IMR-90 (cell line): ENCODE data around the gene CDK6. TPM values are rescaled to one million over a fixed set of nuclear protein-coding genes. Genes with fewer than 3 reads are reported as not detected.
A peak's percentile ranks its signal among the peaks of the same experiment; 100 is the strongest.

Experiments used
- ATAC-seq: fragments of 200-7000 bp; cut with Tn5 transposase; 2 replicates; pipeline ENCODE4 v1.9.1; 2020; ENCODE audit warnings: low read depth, mild to moderate bottlenecking, moderate library complexity
- BruUV-seq: library from RNA; stranded (reverse); fragments of 400-500 nt; replicated peaks from 2 replicates; lab custom pipeline; 2021; lab: Mats Ljungman, UMichigan
- CTCF ChIA-PET: fragments of 300-600 bp; formaldehyde crosslinking; extraction: SDS; loops from one replicate; lab custom pipeline; 2021; ENCODE audit warnings: antibody characterized with exemption; lab: Yijun Ruan, JAX
- POLR2A ChIA-PET: fragments of 300-600 bp; sonication (Branson Sonifier 250); formaldehyde crosslinking; loops from one replicate; lab custom pipeline; 2022; ENCODE audit warnings: antibody characterized with exemption; ENCODE audit not compliant: unreplicated experiment; lab: Charles Lee
- DNase-seq: peaks from one replicate; pipeline ENCODE4 v3.0.0; 2013
- H2AFZ ChIP-seq: replicated peaks from 2 replicates; pipeline ENCODE3; 2013; ENCODE audit warnings: low read length, mild to moderate bottlenecking; ENCODE audit not compliant: poor library complexity
- H2AK5ac ChIP-seq: 2 replicates; pipeline ENCODE4 v1.6.1; 2013; ENCODE audit warnings: low read depth, low read length, inconsistent platforms
- H2AK9ac ChIP-seq: replicated peaks from 2 replicates; pipeline ENCODE3; 2013; ENCODE audit warnings: mild to moderate bottlenecking, low read depth, low read length, moderate library complexity; ENCODE audit not compliant: poor library complexity
- H2BK120ac ChIP-seq: 2 replicates; pipeline ENCODE4 v1.6.1; 2013; ENCODE audit warnings: low read depth, low read length, inconsistent platforms
- H2BK15ac ChIP-seq: 3 replicates; pipeline ENCODE4 v1.6.1; 2013; ENCODE audit warnings: low read depth, low read length, inconsistent platforms
- H2BK20ac ChIP-seq: 2 replicates; pipeline ENCODE4 v1.6.1; 2013; ENCODE audit warnings: low read depth, mild to moderate bottlenecking, inconsistent platforms, low read length, moderate library complexity
- H2BK5ac ChIP-seq: 2 replicates; pipeline ENCODE4 v1.6.1; 2013; ENCODE audit warnings: mild to moderate bottlenecking, low read depth, low read length, inconsistent platforms; ENCODE audit not compliant: poor library complexity, severe bottlenecking
- H3K14ac ChIP-seq: replicated peaks from 2 replicates; pipeline ENCODE4 v1.6.1; 2013; ENCODE audit warnings: low read depth, low read length, inconsistent platforms
- H3K18ac ChIP-seq: 2 replicates; pipeline ENCODE4 v1.6.1; 2013; ENCODE audit warnings: low read depth, low read length, control low read depth
- H3K23ac ChIP-seq: 2 replicates; pipeline ENCODE4 v1.6.1; 2013; ENCODE audit warnings: low read depth, low read length, inconsistent platforms
- H3K27ac ChIP-seq: 2 replicates; pipeline ENCODE4 v1.5.1; 2013; ENCODE audit warnings: mild to moderate bottlenecking, control low read depth, low read length; ENCODE audit not compliant: insufficient read depth
- H3K27me3 ChIP-seq: 2 replicates; pipeline ENCODE4 v1.6.1; 2013; ENCODE audit warnings: low read length; ENCODE audit not compliant: control insufficient read depth, insufficient read depth
- H3K36me3 ChIP-seq: 2 replicates; pipeline ENCODE4 v1.6.1; 2013; ENCODE audit warnings: low read length, mixed read lengths; ENCODE audit not compliant: control insufficient read depth, insufficient read depth
- H3K4ac ChIP-seq: 2 replicates; pipeline ENCODE4 v1.6.1; 2013; ENCODE audit warnings: low read depth, low read length, inconsistent platforms
- H3K4me1 ChIP-seq: 2 replicates; pipeline ENCODE4 v1.6.1; 2013; ENCODE audit warnings: low read length, mixed read lengths; ENCODE audit not compliant: control insufficient read depth, insufficient read depth
- H3K4me2 ChIP-seq: 2 replicates; pipeline ENCODE4 v1.6.1; 2013; ENCODE audit warnings: low read depth, mild to moderate bottlenecking, control low read depth, low read length, moderate library complexity
- H3K4me3 ChIP-seq: 2 replicates; pipeline ENCODE4 v1.5.1; 2013; ENCODE audit warnings: low read depth, mild to moderate bottlenecking, control low read depth, low read length, moderate library complexity; ENCODE audit not compliant: insufficient read depth
- H3K56ac ChIP-seq: 2 replicates; pipeline ENCODE4 v1.6.1; 2013; ENCODE audit warnings: low read length, inconsistent platforms; ENCODE audit not compliant: insufficient read depth; ENCODE audit errors: extremely low read depth
- H3K79me1 ChIP-seq, 2 experiments: 2 replicates each; pipeline ENCODE4 v1.6.1; 2013; ENCODE audit warnings: low read length in 2 of 2, inconsistent platforms in 1 of 2, low read depth in 1 of 2
- H3K9ac ChIP-seq: 2 replicates; pipeline ENCODE4 v1.6.1; 2013; ENCODE audit warnings: low read depth, low read length, control low read depth
- H3K9me1 ChIP-seq: 2 replicates; pipeline ENCODE4 v1.6.1; 2013; ENCODE audit warnings: low read length, inconsistent platforms; ENCODE audit not compliant: insufficient read depth
- H3K9me3 ChIP-seq: 2 replicates; pipeline ENCODE4 v1.6.1; 2013; ENCODE audit warnings: low read length; ENCODE audit not compliant: control insufficient read depth, insufficient read depth
- H4K20me1 ChIP-seq: 2 replicates; pipeline ENCODE4 v1.6.1; 2013; ENCODE audit warnings: low read length, inconsistent platforms; ENCODE audit not compliant: insufficient read depth
- H4K5ac ChIP-seq: 2 replicates; pipeline ENCODE4 v1.6.1; 2013; ENCODE audit warnings: mild to moderate bottlenecking, low read depth, low read length, control low read depth
- H4K8ac ChIP-seq, 2 experiments: 2 replicates each; pipeline ENCODE4 v1.6.1; 2013; ENCODE audit warnings: low read depth in 2 of 2, low read length in 2 of 2, control low read depth in 1 of 2, inconsistent platforms in 1 of 2
- H4K91ac ChIP-seq: 2 replicates; pipeline ENCODE4 v1.6.1; 2013; ENCODE audit warnings: low read depth, low read length, inconsistent platforms; ENCODE audit not compliant: insufficient read depth
- FOS ChIP-seq: fragments of 150-350 bp; IDR thresholded peaks from 2 replicates; pipeline ENCODE4 v1.6.1; 2016; ENCODE audit warnings: low read depth, low read length
- MAFK ChIP-seq: IDR thresholded peaks from 2 replicates; pipeline ENCODE4 v1.6.1; 2012; ENCODE audit warnings: low read depth, low read length, improper control_type of control experiment
- NFE2L2 ChIP-seq: fragments of 150-350 bp; IDR thresholded peaks from 2 replicates; pipeline ENCODE4 v1.6.1; 2016; ENCODE audit warnings: low read depth, mild to moderate bottlenecking, low read length
- RFX5 ChIP-seq: IDR thresholded peaks from 2 replicates; pipeline ENCODE4 v1.8.0; 2012; ENCODE audit warnings: low read depth, mild to moderate bottlenecking, low read length, moderate library complexity
- WGBS, 2 experiments: methylation state at CpG; one replicate each; pipeline versions ENCODE4 v1.1.5 to v1.1.7; 2013; ENCODE audit warnings: missing lambda C conversion rate in 2 of 2; ENCODE audit not compliant: insufficient read length in 1 of 2; ENCODE audit errors: extremely low coverage in 2 of 2; 5-methylcytosine and 5-hydroxymethylcytosine counted together
- dilution Hi-C: fragments of 300-500 bp; cut with HindIII; formaldehyde crosslinking; loops from one replicate; pipeline ENCODE4 v1.14.3; 2018; ENCODE audit warnings: low sequenced_read_pairs; ENCODE audit not compliant: unreplicated experiment
- in situ Hi-C: fragments of 300-500 bp; cut with MboI; formaldehyde crosslinking; loops from 3 replicates; pipeline ENCODE4 v1.14.3; 2019; ENCODE audit warnings: low sequenced_read_pairs, inconsistent platforms, mixed read lengths
- intact Hi-C: fragments of 100-400 bp; cut with micrococcal nuclease; formaldehyde crosslinking; loops from 2 replicates; pipeline ENCODE4 v1.10.0; 2022
- polyA plus RNA-seq, 3 experiments: library from polyadenylated mRNA; depleted of rRNA; stranded (reverse); fragments of >200 nt; gene quantifications; 2 replicates each; pipeline ENCODE4 v1.2.3, GENCODE V29; 2012; ENCODE audit warnings: low replicate concordance in 1 of 3
- total RNA-seq: library from RNA; depleted of rRNA; stranded (reverse); fragments of >200 nt; gene quantifications from 2 replicates; pipeline ENCODE4 v1.2.3, GENCODE V29; 2012
- TF ChIP-seq, protein P1 (sequence below): fragments of 150-350 bp; IDR thresholded peaks from 2 replicates; pipeline ENCODE4 v1.6.1; 2017; ENCODE audit warnings: mild to moderate bottlenecking, antibody characterized with exemption, low read length, low read depth

Gene CDK6
- total and polyA plus RNA-seq, 2 of the 4 experiments (the other 2 are of a cell fraction) = 21.5 to 195 TPM

DNA sequence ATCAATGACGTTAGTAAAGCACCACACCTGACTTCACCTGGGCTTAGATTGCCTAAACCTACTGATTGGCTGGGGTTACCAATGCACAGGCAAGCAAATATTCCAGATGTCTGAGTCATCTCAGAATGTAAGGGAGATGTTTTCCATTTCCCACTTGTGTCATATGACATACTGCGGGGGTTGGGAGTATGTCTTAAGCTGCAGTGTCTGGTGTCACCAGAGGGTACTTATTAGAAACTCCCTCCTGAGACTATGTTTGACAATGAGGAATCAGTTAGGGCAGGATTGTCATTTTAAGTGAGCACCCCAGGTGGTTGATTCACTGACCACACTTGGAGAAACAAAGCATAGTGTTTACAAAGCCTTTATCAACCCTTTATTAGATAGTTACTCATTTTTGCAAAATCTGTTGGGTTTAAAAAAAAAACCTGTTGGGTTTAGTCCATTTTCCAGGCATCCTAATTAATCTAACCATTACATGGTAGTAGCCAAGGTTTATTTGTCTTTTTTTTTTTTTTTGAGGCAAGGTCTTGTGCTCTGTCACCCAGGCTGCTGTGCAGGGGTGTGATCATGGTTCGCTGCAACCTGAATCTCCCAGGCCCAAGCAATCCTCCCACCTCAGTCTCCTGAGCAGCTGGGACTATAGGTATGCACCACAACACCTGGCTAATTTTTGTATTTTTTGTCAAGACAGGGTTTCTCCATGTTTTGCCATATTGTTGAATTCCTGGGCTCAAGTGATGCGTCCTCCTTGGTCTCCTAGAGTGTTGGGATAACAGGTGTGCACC is 72.5 kb downstream of the CDK6 start:
- Histone ChIP-seq H2BK120ac (no peak overlapping the region), H3K14ac (no peak overlapping the region), H3K9ac (no peak overlapping the region), H3K4ac (no peak overlapping the region; the same call in 1 of the 2 replicates), H4K5ac (no peak overlapping the region), H2BK20ac (peak overlapping the region; percentile 27; the same call in 1 of the 2 replicates), H4K91ac (0 out of 2 replicates have a peak overlapping the region, but pooled peaks have one; percentile 17), H4K20me1 (peaks cover 35% of the 10 kb centered on the region), H3K18ac (no peak overlapping the region; the same call in 1 of the 2 replicates), H3K79me1 (peaks cover 22 to 64% of the 10 kb centered on the region in 2 experiments), H2AK5ac (no peak overlapping the region), H3K4me3 (no peak overlapping the region), H4K8ac (no peak overlapping the region), H3K4me1 (peaks cover 27% of the 10 kb centered on the region), H2AFZ (no peak overlapping the region), H3K27me3 (no peaks in the 10 kb centered on the region), H2AK9ac (no peak overlapping the region), H3K23ac (no peak overlapping the region), H3K56ac (no peak overlapping the region), H3K9me3 (no peaks in the 10 kb centered on the region), H3K36me3 (peaks cover 5% of the 10 kb centered on the region), H2BK15ac (no peak overlapping the region), H3K27ac (peak overlapping the region; percentile 27; the same call in 1 of the 2 replicates), H3K4me2 (peak overlapping the region; percentile 43; the same call in 1 of the 2 replicates), H2BK5ac (peak overlapping the region; percentile 71), H3K9me1 (peaks cover 16% of the 10 kb centered on the region)
- TF ChIP-seq, protein P1, sequence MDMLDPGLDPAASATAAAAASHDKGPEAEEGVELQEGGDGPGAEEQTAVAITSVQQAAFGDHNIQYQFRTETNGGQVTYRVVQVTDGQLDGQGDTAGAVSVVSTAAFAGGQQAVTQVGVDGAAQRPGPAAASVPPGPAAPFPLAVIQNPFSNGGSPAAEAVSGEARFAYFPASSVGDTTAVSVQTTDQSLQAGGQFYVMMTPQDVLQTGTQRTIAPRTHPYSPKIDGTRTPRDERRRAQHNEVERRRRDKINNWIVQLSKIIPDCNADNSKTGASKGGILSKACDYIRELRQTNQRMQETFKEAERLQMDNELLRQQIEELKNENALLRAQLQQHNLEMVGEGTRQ = peak; percentile 48; the same call in 1 of the 2 replicates
- no peak for TF ChIP-seq RFX5
- peak; percentile 50; the same call in 1 of the 2 replicates for TF ChIP-seq MAFK
- TF ChIP-seq NFE2L2 = no peak
- peak; percentile 46 for TF ChIP-seq FOS
- intact Hi-C loops (no loop called here), in situ Hi-C loops (no loop called here), dilution Hi-C loops (no loop called here)
- WGBS, 2 experiments = 92% methylated on average over 2 of the region's 4 CpGs; no CpG with 5 or more reads in 1 of the 2 experiments
- BruUV-seq = no TSS peak
- peak; percentile 47 for ATAC-seq
- POLR2A ChIA-PET = no interaction called here
- DNase-seq = peak; percentile 81
- CTCF ChIA-PET = no interaction called here
